Smooth muscle cell of the brain vasculature (primary cell): ENCODE measurements around the gene TSPAN13.
"Not testable (repeated sequence)": the region's sequence is repeated elsewhere in the genome, so short reads cannot be mapped to it uniquely, and the experiment has no call there.

ENCODE experiments used
- DNase-seq: peaks from one replicate; pipeline ENCODE4 v3.0.0-alpha.2; 2012; ENCODE audit warnings: low read depth, low spot score

The TSPAN13 gene

DNA sequence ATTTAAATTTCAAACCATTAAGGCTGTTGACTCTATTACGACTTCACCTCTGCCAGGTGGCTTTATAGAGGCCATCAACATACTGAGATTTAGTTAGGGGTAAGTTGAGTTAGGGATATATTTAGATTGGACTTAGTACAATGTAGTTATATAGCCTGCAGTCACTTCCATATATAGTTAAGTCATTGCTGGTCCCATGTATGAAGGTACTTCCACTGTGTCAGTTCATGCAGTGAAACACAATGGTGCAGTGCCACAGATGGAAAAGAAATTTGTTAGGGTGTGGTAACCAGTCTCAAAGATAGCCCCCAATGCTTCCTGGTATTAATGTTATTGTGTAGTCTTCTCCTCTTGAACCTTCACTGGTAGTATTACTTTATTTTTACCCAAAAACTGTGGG is 12.6 kb upstream of the TSPAN13 start:
- DNase-seq = no peak

DNA sequence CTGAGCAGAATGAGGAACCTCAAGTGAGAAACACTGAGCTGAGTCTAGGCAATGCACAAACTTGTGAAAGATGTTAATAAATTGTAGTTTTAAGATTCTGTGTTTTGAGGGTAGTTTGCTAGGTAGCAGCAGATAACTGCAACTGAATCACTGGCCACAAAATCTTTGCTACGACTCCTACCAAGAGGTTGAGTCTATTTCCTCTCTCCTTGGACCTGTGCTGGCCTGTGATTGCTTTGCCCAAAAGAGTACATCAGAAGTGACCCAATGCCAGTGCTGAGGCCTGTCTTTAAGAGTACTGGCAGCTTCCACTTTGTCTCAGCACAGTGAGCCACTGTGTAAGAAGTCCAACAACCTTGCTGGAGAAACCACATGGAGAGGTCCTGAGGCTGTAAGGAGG is 11.9 kb upstream of the TSPAN13 start:
- DNase-seq = no peak

DNA sequence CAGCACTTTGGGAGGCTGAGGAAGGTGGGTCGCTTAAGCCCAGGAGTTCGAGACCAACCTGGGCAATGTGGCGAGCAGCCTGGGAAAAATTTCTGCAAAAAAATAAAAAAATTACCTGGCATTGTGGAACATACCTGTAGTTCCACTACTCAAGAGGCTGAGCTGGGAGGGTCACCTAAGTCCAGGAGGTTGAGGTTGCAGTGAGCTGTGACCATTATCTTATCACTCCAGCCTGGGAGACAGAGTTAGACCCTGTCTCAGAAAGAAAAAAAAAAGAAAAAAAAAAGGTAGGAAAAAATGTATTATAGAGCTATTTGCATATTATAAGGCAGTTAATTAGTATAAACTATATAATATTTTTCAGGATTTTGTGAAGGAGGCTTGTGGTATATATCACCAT is 11.0 kb upstream of the TSPAN13 start:
- no peak for DNase-seq

DNA sequence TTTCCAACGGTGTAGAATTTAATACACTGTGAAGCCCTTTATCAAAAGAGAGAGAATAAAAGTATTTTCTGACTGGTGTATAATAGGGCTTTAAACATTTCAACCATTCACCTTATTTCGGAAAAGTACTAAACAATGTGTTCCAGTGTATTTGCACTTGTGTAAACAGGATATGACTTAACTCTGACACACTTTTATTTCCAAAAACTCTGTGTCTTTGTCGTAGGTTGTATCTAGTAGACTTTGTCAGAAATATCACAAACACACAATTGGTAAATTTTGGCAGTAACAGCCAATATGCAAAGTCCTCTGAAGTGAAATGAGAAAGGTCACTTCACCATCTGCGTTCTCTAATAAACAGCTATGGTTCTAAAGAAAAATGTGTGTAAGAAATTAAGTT is 10.3 kb upstream of the TSPAN13 start:
- DNase-seq = no peak

DNA sequence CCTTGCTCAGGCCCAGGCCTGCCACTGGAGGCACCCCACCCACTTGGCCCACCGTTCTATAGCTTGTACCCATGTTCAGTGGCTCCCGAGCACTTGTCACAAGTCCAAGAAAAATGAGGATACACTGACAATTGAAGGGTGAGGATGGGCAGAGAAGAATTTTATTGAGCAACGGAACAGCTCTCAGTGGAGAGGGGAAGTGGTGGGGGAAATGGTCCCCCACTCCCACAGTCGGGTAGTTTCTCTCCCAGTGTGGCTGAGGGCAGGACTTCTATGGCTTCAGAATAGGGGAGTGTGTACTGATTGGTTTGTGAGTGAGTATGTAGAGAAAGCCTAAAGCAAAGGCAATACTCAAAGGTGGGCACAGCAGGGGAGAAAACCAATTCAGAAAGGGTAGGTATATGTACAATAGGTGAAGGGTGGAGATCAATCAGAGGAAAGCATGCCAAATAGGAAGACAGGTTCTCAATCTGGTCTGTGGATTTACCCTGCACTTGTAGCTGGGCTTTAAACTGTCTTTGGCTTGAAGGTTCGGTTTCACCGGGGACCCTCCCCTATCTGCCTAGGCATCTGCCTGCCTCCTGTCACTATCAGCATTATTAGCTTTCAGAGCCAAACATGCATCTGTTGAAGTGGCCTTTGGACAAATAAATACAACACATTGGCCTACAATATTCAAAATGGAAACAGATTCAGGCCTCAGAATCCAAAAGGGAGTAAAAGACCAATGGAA is 8.9 kb upstream of the TSPAN13 start:
- DNase-seq = no peak

DNA sequence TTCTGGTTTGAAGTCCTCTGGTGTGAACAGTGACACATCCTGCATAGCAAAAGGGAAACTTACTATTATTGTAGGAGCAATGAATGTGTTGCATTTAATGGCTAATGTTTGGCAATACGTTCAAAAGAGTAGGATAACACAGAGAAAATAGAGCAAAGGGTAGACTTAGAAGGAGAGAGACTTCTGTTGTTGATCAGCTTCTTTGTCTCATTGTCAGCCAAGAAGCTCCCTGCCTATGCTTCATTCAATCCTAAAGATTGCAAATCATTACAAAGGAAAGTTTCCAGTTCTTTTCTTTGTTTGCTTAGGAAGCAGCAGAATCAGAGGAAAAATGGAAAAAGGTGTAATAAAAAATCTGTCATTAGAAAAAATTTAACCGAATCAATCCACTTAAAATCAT is 7.9 kb upstream of the TSPAN13 start:
- no peak for DNase-seq

DNA sequence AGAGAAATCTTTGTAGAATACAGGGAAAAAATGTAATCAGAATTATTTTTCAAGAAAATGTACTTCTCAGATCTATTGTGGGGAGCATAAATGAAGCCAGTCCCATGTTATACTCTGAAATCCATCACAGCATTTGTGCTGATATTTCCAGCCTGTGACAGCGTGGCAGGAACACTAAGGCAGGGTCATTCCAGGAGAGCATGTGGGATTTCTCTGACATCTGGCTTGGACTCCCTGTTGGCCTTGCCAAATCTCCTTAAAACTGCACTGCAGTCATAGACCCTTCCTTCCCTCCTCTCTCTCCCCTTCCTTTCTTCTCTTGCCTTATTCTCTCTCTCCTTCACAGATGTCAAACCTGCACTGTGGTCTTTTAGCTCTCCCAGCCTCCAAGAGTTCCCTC is 6.5 kb upstream of the TSPAN13 start:
- DNase-seq = no peak

DNA sequence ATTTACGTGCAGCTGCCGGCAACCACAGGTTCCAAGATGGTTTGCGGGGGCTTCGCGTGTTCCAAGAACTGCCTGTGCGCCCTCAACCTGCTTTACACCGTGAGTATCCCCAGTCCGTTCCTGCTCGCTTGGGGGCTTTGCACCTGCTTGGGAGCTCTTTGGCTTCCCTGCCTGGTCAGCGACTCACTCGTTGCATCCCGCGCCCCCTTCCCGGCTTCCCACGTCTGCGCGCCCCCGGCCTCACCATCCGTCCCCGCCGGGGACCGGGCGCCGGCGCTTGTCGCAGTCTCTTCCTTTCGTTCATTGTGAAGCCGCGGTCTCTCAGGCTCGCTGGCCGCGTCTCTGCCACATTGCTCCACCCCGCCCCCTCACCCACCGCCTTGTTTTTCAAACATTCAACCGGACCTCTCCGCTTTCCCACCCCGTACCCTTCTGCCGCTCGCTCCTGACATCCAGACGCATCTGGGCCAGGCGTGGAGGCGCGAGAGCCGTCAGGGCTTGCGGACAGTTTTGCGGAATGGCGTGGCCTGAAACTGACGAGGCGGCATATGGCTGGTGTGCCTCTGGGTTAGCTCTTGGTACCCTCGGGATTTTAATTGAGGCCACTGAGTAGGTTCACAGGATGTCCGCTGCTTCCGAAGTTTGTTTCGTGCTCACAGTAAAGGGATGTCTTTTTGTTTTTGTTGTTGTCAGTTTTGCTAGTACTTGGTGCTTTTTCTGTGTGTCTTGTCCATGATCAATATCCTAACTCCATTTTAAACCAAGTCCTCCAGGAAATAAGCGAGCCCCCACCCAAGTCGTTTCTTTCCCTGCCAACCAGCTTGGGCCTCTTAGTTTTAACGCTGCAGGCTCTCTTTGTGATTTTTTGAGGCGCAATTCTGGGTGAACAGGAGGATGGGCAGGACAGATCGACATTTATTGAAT is 639 bp downstream of the TSPAN13 start:
- no peak for DNase-seq

DNA sequence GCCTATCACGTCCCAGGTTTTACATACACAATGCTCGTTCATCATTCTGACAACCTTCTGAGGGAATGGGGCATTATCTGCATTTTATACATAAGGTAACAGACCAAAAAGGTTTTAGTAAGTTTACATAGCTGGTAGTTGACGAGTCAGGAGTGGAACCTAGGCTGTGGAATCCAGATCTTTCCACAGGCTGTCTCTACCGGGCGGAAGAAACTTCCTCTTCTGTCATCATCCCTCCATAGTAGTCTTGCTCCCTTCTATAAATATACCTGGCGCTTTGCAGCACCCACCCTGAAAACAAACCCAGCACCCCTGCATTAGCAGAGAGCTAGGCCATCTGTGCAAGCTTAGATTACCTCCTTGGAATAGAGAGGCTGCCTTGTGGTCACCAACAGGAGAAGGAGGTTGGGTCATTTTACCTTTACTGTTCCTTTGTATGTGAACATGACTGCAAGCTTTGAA is 1.3 kb downstream of the TSPAN13 start:
- DNase-seq = no peak

DNA sequence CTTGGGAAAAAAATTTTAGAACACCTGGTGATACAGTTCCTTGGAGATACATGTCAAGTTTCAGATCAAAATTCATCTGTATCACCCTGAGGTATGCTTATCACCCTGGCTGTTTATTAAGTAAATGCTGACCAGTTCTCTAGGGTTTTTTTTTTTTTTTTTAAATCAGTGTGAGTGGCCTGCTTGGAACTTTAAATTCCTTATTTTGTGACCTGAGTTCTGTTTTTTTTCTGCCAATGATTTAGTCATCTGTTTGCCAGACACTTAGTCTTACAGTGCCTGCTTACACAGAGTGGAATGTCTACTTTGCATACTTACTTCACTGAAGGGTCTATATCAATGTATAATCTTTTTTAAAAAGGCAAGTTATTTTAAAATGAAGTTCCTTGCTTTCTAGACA is 1.8 kb downstream of the TSPAN13 start:
- no peak for DNase-seq

DNA sequence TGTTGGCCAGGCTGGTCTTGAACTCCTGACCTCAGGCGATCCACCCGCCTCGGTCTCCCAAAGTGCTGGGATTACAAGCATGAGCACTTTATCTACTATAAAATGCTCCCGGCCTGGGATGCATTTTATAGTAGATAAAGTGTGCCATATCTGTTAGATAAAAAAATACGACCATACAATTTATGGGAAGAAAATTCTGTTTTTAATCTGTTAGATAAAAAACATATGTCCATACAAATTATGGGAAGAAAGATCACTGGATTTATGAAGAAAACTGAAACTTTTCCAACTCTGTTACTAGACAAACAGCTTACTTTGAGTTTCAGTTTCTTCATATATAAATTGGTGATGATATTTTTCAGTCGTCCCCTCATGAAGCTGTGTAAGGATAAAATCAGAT is 4.5 kb downstream of the TSPAN13 start:
- no peak for DNase-seq

DNA sequence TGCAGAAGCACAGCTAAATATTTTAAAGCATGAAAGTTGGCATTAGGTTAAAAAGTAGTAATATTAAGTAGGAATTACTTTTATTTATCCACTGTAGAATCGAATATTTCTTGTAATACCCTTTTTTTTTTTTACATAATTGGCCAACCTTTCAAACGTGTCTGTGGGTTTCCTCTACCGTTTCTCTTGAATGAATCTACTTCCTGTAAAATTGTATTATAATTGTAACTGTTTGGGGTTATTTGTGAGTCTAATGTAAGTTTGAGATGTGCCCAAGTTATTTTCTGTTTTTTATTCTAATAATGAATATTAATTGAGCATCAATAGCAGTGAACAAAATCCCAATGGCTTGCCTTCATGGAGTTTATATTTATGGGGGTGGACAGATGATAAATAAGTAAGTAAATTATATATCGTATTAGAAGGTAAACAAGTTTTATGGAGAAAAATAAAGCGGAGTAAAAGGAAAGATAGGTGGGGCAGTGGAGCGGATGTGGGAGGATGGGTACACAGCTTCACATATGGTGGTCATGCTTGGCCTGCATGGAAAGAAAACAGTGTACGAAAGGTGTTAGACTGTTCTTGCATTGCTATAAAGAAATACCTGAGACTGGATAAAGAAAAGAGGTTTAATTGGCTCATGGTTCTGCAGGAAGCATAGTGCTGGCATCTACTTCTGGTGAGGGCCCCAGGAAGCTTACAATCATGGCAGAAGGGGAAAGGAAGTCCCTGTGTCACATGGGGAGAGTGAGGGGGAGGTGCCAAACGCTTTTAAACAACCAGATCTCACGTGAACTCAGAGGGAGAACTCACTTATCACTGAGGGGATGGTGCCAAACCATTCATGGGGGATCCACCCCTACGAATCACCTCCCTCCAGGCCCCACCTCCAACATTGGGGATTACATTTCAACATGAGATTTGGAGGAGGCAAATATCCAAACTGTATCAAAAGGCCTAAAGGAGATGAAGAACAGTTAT is 5.4 kb downstream of the TSPAN13 start:
- DNase-seq = no peak

DNA sequence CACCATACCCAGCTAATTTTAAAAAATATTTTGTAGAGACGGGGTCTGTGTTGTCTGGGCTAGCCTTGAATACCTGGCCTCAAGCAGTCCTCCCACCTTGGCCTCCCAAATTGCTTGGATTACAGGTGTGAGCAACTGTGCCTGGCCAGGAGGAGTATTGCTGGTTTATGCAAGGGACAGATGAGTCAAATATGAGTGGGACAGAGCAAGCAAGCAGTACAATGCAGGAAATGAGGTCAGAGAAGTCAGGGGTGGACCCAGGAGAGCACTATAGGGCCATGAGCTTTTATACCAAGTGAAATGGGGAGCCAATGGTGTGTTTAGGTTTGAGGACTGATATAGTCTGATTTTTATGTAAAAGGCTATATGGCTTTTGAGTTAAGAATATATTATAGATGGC is 6.3 kb downstream of the TSPAN13 start:
- DNase-seq = no peak

DNA sequence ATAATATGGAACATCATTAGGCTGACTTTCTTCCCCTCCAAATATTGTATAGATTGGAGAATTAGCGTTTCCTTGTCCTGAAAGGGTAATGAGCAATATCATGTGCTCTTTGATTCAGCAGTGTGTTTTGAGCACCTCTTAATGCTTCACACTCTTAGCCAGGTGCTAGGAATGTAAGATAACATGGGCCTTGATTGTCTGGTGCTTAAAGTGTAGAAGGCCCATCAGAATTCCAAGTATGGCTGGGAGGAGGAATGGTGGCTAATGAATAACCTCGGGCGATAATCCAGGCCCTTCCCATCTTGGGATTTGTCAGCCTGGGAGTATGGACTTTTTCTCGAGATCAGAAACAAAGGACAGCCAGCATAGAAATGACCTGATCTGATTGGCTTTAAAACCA is 8.6 kb downstream of the TSPAN13 start:
- no peak for DNase-seq

DNA sequence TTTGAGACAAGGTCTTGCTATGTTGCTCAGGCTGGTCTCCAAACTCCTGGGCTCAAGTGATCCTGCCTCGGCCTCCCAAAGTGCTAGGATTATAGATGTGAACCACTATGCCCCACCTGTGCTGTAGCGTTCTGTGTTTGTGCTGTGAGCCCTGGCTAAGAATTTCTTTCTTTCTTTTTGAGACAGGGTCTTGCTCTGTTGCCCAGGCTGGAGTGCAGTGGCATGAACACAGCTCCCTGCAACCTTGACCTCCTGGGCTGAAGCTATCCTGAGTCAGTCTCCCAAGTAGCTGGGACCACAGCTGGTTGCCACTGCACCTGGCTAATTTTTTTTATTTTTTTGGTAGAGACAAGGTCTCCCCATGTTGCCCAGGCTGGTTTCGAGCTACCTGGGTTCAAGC is 11.4 kb downstream of the TSPAN13 start:
- DNase-seq = no peak

DNA sequence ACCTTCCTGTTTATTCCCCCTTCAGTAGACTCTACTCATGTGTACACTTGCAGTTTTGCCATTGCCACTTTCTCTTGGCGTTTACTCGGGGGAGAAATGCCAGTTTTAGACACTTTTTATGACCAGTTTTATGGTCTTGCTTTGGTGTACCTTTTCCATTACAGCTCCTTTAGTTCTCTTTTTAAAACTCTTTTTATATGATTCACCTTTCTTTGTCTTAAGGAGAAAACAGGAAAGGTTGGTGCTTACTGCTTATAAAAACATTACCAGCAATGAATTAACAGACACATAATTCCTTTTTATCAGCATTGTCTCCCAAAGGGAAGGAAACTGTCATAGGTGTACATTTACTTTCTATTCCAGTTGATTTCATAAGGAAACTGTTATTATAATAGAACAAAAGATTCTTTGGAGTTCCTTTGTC is 11.9 kb downstream of the TSPAN13 start:
- no peak for DNase-seq

DNA sequence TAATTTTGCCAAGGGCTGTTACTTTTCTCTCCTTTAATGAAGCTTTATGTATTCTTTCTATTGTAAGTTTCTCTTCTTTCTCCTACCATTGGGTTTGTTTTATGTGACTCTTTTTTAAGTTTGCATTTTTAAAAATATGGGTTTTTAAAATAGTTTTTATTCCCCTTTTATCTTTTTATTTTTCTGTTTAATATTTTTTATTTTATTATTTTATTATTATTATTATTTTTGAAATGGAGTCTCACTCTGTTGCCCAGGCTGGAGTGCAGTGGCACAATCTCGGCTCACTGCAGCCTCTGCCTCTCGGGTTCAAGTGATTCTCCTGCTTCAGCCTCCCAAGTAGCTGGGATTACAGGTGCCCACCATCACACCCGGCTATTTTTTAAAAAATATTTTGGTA is 16.4 kb downstream of the TSPAN13 start:
- not testable (repeated sequence) for DNase-seq

DNA sequence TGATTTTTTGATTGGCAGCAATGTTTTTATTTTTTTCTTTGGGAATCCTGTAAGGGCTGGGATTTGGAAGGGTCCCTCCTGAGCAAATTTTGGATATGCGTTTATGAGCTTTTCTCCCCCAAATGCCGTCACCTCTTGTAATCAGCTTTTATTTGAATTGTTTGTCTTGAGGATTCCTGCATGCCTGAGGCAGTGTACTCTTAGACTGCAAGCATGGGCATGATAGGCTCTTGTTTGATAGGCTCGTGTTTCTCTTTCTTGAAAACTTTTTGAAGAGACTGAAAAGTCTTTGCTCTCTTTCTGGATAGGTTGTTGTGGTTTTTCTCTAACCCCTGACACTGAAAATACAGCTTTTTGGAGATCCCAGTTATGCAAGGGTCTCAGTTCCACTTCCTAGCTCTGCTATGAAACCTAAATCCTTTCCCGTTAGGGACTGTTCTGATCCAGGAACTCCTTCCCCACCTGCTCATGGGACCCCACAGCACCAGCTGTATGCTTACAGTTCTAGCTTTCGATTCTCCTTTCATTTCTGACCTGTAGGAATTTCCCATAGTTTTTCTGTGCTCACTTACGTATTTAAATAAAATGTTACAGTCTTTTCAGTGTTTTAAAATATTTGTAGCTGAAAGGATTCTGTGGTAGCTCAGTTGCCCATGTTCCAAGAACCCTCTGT is 17.2 kb downstream of the TSPAN13 start:
- DNase-seq = no peak

DNA sequence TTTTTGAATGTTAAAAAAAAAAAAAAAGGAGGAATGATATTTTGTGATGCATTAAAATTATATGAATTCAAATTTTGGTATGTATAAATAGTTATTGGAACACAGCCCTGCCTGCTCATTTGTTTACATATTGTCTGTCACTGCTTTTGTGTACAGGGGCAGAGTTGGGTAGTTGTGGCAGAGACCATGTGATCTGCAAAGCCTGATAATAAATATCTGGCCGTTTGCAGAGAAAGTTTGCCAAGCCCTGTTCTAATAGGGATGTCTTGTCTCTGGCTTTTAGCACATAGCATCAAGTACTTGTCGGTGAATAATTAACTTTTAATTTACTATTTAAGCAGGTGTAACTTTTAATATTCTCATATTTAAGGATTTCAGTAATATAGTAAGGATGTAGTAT is 19.8 kb downstream of the TSPAN13 start:
- no peak for DNase-seq

DNA sequence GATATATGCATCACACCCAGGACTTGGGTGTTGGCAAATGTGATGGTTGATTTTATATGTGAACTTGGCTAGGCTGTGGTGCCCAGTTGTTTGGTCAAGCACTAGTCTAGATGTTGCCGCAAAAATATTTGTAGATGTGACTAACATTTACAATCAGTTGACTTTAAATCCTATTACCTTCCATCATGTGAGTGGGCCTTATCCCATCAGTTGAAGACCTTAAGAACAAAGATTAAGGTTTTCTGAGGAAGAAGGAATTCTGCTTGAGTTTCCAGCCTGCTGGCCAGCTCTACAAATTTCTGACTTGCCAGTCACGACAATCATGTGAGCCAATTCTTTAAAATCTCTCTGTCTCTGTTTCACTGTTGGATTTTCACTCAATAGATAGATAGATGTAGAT is 20.3 kb downstream of the TSPAN13 start:
- DNase-seq = no peak

DNA sequence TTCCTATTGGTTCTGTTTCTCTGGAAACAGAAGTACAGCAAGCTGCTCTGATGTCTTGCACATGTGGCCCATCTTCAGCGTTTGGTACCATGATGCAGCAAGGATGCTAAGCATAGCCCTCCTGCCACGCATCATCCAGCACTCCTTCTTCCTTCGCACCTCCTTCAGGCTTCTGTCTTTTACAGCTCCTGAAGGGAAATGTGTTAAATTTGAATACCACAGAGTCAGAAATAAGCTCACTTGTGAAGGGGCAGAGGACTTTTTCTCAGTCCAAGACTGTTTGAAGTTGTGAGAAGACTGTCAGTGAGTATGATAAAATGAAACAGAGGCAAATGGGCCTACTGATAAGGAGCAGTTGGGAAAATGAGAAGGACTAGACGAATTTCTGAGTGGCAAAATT is 20.7 kb downstream of the TSPAN13 start:
- DNase-seq = no peak
